GM21717 (cell line): ENCODE measurements around the gene RGS6.

ENCODE experiments used
- ATAC-seq: cut with Tn5 transposase; IDR thresholded peaks from one replicate; pipeline ENCODE4 v1.9.1; 2021; ENCODE audit warnings: mild to moderate bottlenecking, moderate library complexity; ENCODE audit not compliant: unreplicated experiment

Gene RGS6

DNA sequence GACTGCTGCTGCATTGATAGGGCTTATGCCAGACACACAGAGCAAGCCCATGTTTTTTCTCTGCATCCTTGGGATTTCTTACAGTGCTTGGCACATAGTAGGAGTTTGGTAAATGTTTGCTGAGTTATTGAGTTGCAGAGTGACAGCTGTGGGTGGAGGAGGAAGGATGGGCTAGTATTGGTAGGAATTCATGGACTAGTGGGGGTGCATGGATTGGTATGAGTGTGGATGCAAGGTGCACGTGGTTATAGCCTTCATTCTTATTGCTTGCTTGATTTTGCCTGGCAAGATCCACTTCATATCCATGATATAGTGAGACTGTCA is 11.4 kb downstream of the RGS6 start:
- no peak for ATAC-seq

DNA sequence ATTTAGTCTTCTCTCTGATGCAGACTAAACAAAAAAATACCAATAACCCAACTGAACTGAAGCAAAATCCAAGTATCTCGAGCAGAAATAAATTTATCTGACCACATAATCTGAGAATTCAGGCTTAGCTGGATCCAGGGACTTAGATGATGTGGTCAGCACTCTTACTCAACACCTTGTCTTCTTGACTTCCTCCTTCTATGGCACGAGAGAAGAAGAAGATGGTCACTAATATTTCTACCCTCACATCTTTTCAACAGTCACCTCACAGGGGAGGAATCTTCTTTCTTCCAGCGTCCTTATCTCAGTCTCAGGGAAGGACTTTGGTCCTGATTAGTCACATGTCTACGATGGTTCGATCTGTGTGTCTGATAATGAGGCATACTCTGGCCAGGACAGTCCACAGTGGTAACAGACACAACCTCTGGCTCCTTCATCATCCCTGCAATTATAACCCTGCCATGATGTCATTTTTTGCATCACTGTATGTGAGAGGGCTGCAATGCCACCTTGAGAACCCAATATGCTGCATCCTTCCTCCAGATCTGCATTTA is 15.8 kb downstream of the RGS6 start:
- ATAC-seq = no peak

DNA sequence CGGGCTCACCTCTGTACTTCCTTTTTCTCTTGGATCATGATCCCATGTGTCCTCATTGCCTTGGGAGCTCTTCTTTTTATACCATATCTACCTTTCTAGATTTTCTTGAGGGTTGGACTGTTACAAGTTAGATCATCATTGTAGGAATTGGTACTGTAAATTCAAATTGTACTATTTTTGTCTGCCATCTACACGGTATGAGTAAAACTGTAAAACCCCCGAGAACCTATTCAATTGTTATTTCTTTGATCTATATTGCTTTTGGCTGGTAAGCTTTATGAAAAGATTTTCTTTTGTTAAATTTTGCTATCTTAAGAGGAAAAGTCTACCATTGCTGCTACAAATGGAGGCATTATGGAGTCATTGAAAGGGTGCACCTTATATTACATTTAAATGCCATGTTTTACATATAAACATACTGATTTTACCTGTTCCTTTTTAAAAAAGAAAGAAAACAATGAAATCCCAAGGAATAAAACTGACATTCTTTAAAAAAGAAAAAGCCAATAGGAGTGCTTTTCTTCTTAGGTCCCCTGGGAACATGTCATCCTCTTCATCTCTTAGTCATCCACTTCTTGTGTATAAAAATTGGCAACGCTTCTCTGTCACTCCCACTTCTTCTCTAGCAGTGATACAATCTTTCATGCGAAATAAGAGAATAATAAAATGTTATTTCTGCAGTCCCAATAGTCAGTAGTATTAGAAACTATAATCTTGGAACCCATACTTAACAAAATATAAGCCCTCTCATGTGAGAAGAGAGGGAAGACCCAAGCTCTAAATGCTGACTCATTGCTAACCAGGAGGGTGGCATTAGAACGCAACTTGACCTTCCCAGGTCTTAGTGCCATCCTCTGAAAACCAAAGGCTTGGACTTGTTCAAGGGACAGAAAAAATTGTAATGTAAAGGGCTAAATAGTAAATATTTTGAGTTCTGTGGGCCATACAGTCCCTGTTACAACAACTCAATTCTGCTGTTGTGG is 20.4 kb downstream of the RGS6 start:
- ATAC-seq = no peak

DNA sequence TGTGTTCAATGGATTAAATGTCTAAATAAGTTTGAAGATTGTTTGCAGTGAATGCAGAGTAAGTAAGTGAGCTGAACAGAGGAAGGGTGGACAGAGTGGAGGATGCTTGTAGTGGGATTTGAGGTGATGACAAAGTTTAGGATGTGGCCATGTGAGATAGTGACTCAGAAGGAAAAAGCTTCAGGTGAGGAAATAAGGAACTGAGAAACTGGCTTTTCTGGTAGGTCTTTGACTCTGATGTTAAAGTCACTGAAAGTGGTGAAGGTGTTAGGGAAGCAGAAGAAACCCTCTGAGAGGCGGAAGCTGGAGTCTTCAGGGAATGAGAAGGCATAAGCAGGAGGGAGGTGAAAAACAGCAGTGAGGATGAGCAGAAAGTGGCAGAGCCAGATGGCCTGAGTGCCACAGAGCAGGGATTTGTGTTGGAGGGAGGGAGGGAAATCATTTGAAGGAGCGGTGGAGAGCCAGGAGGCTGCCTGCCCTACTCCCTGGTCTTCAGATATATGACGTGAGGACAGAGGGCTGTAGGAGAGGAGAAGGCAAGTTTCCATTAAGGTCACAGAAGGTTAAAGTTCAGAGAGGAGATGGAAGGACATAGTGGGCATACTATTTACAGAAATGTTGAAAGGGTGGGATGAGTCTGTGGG is 24.8 kb downstream of the RGS6 start:
- ATAC-seq = no peak

DNA sequence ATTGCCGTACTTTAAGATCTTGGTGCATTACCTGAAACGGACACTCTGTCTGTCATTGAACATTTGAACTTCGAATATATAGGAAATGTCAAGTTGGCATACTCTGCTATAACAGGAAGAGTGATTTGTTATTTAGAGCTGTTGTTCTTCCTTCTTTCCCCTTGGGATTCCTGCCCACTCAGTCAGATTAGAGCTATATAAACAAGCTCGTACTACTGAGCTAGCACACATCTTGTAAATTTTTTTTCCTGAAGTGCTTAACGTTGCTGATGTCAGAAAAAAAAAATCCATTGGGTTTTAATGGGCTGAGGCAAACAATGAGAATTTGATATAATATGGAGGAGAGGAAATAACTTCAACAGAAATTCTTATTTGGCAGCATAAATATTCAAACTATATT is 26.8 kb downstream of the RGS6 start:
- ATAC-seq = no peak

DNA sequence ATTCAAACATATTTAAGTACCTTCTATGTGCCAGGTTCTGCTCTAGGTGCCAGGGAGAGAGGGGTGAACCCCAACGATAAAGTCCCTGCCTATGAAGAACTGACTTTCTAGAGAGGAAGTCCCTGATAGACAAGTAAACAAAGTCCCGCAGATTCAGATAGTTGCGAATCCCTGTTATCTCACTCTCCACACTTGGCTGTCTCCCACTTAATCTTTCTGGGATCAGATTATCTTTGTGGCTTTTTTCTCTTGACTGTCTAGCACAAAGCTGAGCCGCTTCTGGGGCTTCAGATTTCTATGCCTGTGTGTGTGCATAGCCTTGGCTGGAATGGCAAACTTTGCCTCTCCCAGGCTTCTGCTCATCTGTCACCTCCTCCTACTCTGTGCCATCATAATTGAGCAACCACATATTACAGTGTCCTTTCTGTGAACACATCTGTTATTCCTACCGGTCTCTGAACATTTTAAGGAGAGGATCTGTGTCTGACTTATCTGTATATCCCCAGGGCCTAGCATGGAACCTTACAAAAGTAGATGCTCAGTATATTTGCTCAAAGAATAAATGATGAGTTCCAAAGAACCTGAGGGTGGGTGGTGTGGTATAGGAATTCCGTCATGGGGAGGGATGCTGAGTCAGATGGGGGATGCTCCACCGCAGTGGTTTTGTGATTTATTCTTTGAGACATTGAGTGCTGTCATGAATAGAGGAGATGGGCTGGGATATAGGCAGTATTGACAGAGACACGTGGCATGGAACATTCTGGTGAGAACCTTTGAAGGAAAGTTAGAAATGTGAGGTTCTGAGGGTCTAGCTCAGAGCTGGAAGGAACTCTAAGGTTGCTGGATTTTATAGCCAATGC is 28.5 kb downstream of the RGS6 start:
- no peak for ATAC-seq

DNA sequence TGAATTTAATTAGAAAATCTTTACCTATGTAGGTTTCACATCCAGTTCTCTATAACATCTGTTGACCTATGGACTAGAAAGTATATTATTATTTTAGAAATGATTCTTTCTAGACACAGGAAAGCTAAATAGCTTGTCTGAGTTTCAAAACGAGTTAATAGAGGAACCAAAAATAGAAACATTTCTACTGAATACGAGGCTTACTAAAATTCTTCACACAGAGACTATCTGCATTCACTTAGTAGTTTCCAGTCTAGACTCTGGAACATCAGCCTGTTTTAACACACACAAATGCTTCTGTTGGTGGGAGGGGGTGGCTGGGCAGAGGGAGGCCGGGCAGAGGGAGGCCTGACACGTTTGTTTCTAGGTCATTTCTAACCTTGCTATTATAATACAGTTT is 29.7 kb downstream of the RGS6 start:
- no peak for ATAC-seq

DNA sequence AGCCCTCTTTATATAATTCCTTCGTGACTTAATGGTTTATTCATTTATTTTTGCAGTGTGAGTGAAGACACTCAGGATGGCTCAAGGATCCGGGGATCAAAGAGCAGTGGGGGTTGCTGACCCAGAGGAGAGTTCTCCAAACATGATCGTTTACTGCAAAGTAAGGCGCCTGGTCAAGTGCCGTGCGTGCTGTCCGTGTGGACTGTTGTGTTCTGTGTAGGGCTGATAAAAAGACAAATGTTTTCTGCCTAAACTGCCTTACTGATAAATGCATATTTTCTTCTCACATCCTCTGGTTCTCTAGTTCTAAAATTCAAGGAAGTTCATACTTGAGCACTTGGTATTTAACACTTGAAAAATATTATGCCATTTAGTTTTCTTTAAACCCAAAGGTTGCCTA is 32.5 kb downstream of the RGS6 start:
- no peak for ATAC-seq

DNA sequence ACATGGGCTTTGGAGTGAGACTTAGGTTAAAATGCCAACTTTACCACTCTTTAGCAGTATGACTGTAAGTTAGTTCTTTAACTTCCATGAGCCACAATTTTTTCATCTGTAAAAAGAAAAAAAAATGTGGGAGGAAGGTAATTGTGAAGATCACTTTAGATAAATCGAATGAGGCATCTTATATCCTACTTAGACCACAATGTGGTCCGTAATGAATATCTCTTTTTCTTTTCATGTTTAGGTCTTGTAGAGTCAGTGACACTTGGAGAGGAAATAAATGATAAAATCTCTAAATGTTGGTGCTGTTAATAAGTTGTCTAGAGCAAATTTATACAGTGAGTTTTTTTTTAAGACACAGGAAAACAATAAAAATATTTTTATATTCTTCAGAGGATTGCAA is 34.3 kb downstream of the RGS6 start:
- ATAC-seq = no peak

DNA sequence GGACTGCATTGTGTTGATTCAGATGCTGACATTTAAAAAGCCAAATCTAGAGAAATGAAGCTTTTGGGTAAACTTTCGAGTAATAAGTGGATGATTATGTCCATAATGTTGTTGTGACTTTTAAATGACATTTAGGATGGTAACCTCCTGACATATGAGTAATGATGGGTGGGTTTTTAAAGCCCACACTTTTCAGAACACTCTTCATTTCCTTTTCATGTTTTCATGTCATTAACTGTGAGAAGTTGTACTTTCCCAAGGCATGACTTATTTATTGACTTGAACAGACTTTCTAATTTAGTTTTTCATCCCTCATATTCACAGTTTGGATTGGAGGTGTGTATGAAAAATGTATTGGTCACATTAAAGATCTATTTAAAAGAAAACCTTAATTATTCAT is 35.5 kb downstream of the RGS6 start:
- no peak for ATAC-seq

DNA sequence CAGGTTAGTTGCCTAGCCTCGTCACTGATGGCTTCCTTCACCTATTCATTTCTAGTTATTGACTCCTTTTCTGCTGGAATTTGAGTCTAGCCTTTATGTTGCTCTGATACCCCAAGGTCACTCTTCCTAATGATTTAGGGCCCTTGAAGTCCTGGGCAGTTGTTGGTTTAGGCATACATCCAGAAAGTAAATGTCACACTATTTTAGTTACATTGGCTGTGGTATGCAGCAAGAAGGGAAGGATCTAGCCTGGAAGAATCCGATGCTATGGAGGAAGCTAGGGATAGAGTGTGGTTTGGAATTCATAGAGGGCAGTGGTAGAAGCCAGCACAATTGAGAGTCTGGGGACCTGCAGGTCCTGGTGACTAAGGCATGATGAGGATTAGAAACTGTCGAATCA is 38.0 kb downstream of the RGS6 start:
- no peak for ATAC-seq

DNA sequence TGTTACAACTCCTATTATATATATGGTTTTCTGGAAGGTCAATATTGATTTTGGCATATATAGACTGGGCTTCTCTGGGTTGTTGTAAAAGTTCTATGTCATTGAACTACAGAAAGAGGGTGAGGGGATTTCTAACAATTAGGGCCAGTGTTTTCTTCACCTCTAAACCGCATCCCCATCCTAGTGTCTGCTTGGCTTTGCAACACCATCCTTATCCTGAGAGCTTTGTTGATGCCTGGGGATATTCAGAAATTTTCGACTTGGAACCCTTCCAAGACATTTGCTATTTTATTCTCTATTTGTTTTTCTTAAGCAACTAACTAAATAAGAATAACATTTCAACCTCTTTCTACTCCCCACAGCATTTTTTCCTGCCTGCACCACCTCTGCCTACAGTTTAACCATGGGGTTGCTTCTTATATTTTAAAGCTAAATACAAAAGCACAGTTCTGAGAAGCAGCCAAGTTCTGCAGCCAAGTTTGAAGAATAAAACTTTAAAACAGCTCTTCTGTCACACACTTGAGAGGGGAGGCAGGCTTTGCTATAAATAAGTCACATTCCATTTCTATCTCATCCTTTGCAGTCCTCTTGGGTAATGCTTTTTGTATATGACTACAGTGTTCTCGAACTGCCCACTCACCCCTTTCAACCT is 53.4 kb downstream of the RGS6 start:
- ATAC-seq = no peak

DNA sequence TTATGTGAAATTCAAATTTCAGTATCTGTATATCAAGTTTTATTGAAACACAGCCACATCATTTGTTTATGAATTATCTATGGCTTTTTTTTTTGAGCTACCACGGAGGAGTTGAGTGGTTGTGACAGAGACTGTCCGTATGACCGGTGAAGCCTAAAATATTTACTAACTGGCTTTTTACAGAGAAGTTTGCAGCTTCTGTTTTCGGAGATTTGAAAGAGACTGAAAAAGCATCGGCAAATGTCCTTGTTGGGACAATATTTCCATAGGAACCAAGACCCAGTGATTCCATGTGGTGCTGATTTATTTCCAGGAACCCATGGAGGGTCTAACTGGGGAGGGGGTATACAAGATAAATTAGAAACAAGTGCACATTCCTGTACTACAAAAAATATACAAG is 56.2 kb downstream of the RGS6 start:
- ATAC-seq = no peak

DNA sequence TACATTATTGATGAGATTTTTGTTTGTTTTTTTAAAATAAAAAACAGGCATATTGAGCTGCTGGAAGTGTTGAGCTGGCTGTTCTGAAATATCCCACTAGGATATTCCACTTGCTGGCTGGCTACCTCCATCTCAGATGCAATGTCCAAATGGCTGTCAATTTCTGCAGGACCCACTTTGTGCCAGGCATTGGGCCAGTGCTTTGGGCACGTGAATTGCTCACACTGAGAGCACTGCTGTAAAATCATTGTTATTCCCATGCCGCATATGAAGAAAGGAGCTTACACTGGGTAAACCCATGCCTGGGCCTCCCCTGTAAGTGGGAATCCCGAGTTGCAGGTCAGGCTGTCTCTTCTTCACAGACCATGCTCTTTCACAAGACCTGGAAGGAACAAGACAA is 56.7 kb downstream of the RGS6 start:
- ATAC-seq = no peak

DNA sequence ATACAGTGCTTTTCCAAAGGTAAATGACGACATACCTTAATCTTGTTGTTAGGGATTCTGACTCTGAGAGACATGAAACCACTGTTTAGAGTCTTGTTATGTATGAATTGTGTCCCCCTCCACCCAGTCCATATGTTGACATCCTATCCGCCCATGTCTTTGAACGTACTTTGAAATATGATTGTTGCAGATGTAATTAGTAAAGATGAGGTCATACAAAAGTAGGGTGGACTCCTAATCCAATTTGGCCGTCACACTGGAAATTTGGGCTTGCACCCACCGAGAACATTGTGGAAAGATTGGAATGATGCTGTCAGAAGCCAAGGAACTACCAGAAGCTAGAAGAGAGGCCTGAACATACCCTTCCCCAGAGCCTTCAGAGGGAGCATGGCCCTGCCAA is 62.2 kb downstream of the RGS6 start:
- ATAC-seq = no peak

DNA sequence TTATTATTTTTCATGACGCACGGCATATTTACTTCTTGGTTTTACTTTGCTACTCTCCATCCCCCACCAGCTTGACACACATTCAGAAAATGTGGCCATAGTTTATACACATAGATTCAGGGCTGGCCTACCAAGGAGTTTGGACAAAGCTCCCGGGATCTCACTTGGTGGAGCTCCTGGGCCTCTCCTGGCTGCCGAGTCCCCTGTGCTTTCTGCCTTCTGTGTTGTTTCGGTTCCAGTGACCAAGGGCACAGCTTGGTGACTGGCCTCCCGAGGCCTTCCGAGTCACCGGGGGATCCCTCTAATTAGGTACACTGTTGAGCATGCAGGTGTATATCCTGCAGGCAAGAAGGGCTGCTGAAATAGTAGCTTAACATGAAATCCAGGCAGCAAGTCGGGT is 63.5 kb downstream of the RGS6 start:
- ATAC-seq = no peak

DNA sequence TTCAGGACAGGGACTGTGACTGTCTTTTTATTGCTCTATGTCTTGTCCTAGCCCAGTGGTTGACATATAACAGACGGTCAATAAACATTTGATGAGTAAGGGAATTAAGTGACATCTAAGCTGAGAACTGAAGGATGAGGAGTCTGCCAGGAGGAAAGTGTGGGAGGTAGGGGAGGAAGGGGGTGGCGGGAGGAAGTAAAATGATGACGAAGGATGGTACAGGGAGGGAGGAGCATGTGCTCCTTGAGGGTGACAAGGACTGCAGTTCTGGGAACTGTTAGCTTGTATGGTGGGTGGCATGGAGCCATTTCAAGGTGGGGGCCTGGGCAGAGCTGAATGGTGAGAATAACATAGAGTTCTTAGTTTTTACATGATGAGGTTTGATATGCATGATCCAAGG is 64.4 kb downstream of the RGS6 start:
- no peak for ATAC-seq

DNA sequence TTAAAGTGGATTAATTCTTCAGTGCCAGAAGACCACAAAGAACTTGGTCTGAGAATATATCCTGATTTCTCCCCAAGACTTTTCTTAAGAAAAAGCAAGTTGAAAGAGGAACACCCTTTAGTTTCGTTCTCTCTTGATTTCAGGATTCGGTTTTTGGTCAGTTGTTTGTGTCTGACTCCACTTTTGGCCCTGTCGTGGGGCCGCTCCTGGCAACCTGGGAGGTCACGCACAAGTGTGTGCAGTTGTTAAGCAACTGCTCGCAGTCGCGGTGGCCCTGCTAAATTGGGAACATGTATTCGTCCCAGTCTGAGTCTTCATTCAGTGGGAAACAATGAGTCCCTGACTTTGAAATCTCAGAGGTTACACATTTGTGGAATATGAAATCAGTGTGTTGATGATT is 68.7 kb downstream of the RGS6 start:
- no peak for ATAC-seq

DNA sequence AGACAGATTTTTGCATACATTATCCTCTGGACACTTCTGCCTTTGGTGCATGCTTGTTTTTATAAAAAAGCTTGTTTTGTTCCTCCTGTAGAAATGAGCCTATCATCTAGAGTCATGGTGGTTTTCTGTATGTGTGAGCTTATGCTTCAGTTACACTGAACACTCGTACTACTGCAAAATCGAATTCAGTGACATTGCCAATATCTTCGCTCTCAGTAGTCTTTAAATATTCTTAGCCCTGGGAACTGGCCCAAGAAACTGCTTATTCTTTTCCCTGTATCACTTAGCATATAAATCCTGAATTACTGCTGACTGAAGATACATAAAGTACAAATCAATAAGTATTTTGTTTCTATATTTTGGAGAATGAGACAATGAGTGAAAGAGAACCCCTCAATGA is 70.5 kb downstream of the RGS6 start:
- ATAC-seq = no peak

DNA sequence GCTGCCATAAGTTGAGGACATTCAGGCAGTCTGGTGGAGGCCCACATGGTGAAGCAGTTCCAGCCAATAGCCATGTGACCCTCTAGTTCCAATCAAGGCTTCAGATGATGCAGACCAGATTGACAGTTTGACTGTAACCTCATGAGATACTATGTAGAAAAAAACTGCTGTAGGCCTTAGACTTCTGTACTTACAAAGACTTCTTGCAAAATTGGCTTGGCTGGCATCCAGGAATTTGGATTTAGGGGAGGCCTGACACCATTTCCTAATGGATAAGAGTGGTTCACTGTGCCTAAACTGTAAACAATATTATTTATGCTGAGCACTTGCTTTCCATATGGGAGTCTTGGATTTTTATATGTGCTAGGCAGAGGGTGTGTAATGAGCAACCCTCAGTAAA is 76.4 kb downstream of the RGS6 start:
- no peak for ATAC-seq

DNA sequence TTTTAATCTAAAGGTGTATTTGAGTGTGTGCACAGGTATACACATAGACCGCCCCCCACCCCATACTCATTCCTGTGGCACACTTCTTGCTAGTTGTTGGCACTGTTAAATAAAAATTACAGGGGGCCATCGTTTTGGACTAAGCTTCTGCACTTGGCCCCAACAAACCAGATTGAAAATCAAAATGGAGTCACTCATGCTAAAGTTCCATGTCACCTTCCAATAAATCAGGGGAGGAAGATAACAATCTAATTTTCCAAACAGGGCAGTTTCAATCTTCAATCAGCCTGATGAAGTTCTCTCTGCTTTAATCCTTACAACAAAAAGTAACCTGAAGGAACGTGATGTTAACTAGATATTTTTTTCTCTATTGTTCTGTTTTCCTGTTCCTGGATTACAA is 78.2 kb downstream of the RGS6 start:
- ATAC-seq = no peak
